Naive thymus-derived CD4-positive, alpha-beta T cell (primary cell): Measurements from ENCODE around the gene CSNK1G1. TPM values are rescaled to one million over a fixed set of nuclear protein-coding genes. Genes with fewer than 3 reads are reported as not detected.
"Not testable (repeated sequence)": the region's sequence is repeated elsewhere in the genome, so short reads cannot be mapped to it uniquely, and the experiment has no call there.

ENCODE experiments used
- ATAC-seq: fragments of 150-1000 bp; cut with Tn5 transposase; 2 replicates; pipeline ENCODE4 v1.10.0; 2021; ENCODE audit warnings: mild to moderate bottlenecking, moderate library complexity
- CTCF ChIA-PET: fragments of 350-600 bp; sonication (Branson Sonifier 250); formaldehyde crosslinking; loops from one replicate; lab custom pipeline; 2021; ENCODE audit warnings: antibody characterized with exemption; lab: Charles Lee
- POLR2A ChIA-PET: fragments of 350-600 bp; sonication (Branson Sonifier 250); formaldehyde crosslinking; loops from one replicate; lab custom pipeline; 2021; ENCODE audit warnings: antibody characterized with exemption, inconsistent platforms; lab: Charles Lee
- DNase-seq, 9 donors: peaks; one replicate each; pipeline versions ENCODE4 v3.0.0 to v3.0.0-alpha.2; 2020 to 2022; ENCODE audit warnings: mixed read lengths in 1 of 9
- H3K27ac ChIP-seq: one replicate; pipeline ENCODE4 v1.7.0; 2013; ENCODE audit warnings: mild to moderate bottlenecking, low read depth, low read length, moderate library complexity
- H3K27me3 ChIP-seq, 2 donors: one replicate each; pipeline ENCODE4 v1.7.0; 2013; ENCODE audit warnings: low read length in 2 of 2, mild to moderate bottlenecking in 2 of 2, moderate library complexity in 2 of 2; ENCODE audit not compliant: control insufficient read depth in 2 of 2, insufficient read depth in 2 of 2
- H3K36me3 ChIP-seq, 3 experiments: 1 replicate in 2 of 3; 2 replicates in 1 of 3; pipeline ENCODE4 v1.7.0; 2013; ENCODE audit warnings: low read length in 3 of 3, mild to moderate bottlenecking in 3 of 3, moderate library complexity in 1 of 3; ENCODE audit not compliant: insufficient read depth in 3 of 3, control insufficient read depth in 2 of 3
- H3K4me1 ChIP-seq, 2 donors: one replicate each; pipeline ENCODE4 v1.7.0; 2013; ENCODE audit warnings: low read length in 2 of 2, mild to moderate bottlenecking in 2 of 2, moderate library complexity in 1 of 2; ENCODE audit not compliant: control insufficient read depth in 2 of 2, insufficient read depth in 2 of 2
- H3K4me3 ChIP-seq: 2 replicates; pipeline ENCODE4 v1.7.0; 2013; ENCODE audit warnings: mild to moderate bottlenecking, low read length
- H3K9me3 ChIP-seq, 3 experiments: 1 replicate in 2 of 3; 2 replicates in 1 of 3; pipeline ENCODE4 v1.7.0; 2013; ENCODE audit warnings: low read length in 3 of 3; ENCODE audit not compliant: control insufficient read depth in 2 of 3
- H3K27ac Mint-ChIP-seq, 9 donors: one replicate each; pipeline ENCODE4 v1.8.0; 2020 to 2022; ENCODE audit warnings: mixed read lengths in 9 of 9, mild to moderate bottlenecking in 8 of 9, moderate library complexity in 5 of 9, inconsistent platforms in 2 of 9
- H3K27me3 Mint-ChIP-seq, 5 donors: one replicate each; pipeline ENCODE4 v1.8.0; 2021 to 2022; ENCODE audit warnings: mixed read lengths in 5 of 5, mild to moderate bottlenecking in 1 of 5
- H3K36me3 Mint-ChIP-seq, 5 donors: one replicate each; pipeline ENCODE4 v1.8.0; 2020 to 2022; ENCODE audit warnings: mixed read lengths in 5 of 5, mild to moderate bottlenecking in 3 of 5, inconsistent platforms in 1 of 5
- H3K4me1 Mint-ChIP-seq, 7 donors: one replicate each; pipeline ENCODE4 v1.8.0; 2020 to 2022; ENCODE audit warnings: mixed read lengths in 7 of 7, mild to moderate bottlenecking in 3 of 7, inconsistent platforms in 1 of 7
- H3K4me3 Mint-ChIP-seq, 10 donors: one replicate each; pipeline ENCODE4 v1.8.0; 2020 to 2022; ENCODE audit warnings: mild to moderate bottlenecking in 10 of 10, mixed read lengths in 10 of 10, moderate library complexity in 6 of 10, inconsistent platforms in 2 of 10
- H3K9me3 Mint-ChIP-seq, 11 donors: one replicate each; pipeline ENCODE4 v1.8.0; 2020 to 2022; ENCODE audit warnings: mixed read lengths in 11 of 11, mild to moderate bottlenecking in 4 of 11, inconsistent platforms in 1 of 11, moderate library complexity in 1 of 11
- intact Hi-C, 2 donors: fragments of 100-400 bp; cut with micrococcal nuclease; formaldehyde crosslinking; loops; one replicate each; pipeline ENCODE4 v1.15.1; 2023
- polyA plus RNA-seq, 2 donors: library from polyadenylated mRNA; unstranded; fragments of 300-500 nt; fragmentation: Illumina TruSeq; gene quantifications; one replicate each; pipeline ENCODE4 v1.2.3, GENCODE V29; 2021
- total RNA-seq, 6 experiments: library from RNA in 5 of 6; stranded (reverse) in 5 of 6; gene quantifications; 1 replicate in 5 of 6; 2 replicates in 1 of 6; pipeline ENCODE4 v1.2.3 and lab custom pipeline; 2021 to 2026

The CSNK1G1 gene
- total and polyA plus RNA-seq, 7 experiments from 2014 or later, result 18.2 to 31.4 (median 26.4) TPM

DNA sequence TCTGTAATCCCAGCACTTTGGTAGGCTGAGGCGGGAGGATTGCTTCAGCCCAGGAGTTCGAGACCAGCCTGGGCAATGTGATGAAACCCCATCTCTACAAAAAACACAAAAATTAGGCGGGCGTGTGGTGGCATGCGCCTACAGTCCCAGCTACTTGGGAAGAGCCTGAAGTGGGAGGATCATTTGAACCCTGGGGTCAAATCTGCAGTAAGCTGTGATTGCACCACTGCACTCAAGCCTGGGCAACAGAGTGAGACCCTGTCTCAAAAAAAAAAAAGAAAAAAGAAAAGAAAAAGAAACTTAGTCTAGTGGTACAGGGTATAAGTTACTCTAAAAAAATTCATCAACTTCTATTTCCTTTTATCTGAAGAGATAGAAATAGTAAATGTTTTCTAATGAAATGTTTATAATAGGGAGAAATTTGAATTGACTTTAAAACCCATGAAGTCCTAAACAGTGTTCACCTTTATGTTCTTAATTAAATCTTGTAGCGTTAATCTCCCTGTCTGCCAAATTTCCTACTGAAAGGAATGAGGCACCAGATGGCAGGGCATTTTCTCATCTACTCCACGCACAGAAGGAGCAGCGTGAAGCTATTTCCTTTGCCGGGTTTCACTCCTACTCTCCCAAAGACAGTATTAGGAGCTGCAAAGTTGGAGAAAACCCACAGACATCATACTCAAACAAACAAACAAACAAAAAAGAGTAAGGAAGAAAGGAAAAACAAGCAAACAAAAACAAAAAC is 23.4 kb upstream of the CSNK1G1 start:
- Histone ChIP-seq H3K9me3 (no peaks in the 10 kb centered on the region), H3K4me3 (no peak overlapping the region), H3K27me3 (no peaks in the 10 kb centered on the region), H3K4me1 (peaks cover 0 to 4% of the 10 kb centered on the region in 2 donors), H3K27ac (no peak overlapping the region), H3K36me3 (no peaks in the 10 kb centered on the region)
- Mint-ChIP-seq H3K27me3 (no peaks in the 10 kb centered on the region), H3K36me3 (peaks cover 0 to 10% (median 0%) of the 10 kb centered on the region in 5 donors), H3K4me1 (peaks cover 0 to 40% (median 9%) of the 10 kb centered on the region in 7 donors), H3K27ac (peak overlapping the region in 1 of 9 donors; percentile 68), H3K9me3 (no peaks in the 10 kb centered on the region), H3K4me3 (peak overlapping the region in 7 of 10 donors; percentile 3 to 92 (median 58))
- DNase-seq (peak in 1 of 9 donors; percentile 8), ATAC-seq (no peak)
- POLR2A ChIA-PET, result interaction anchor here (0.6 to 0.7 kb wide), 3 partner anchors 8 to 432 kb away, joined by 3 to 5 read pairs (median 4); partner anchors contain the start of gene TRIP4
- intact Hi-C loops, result no loop called here
- CTCF ChIA-PET, result no interaction called here

DNA sequence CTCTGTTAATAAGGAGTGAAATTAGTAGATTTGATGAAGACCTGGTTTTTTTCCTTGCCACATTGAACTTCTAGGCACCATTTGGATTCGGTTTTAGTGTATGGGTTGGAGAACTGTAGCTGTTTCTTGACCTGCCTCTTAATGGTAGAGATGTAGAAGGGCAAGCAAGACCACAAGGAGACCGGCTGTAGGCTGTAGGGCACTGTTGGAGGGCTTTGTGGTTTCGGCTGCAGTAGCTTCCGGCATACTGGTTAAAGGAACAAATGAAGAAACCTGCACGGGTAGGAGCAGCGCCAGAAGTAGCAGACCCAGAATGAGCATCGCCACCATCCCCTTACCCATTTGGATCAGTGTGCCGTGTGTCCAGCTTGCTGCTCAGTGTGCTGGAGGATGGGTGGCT is 17.4 kb upstream of the CSNK1G1 start:
- intact Hi-C loops, result no loop called here
- no peaks in the 10 kb centered on the region for H3K4me1 ChIP-seq
- H3K27me3 Mint-ChIP-seq, result no peaks in the 10 kb centered on the region
- POLR2A ChIA-PET, result no interaction called here
- ATAC-seq (no peak), DNase-seq (peak in 1 of 9 donors; percentile 16)
- no peaks in the 10 kb centered on the region for H3K27me3 ChIP-seq
- peak overlapping the region in 3 of 9 donors; percentile 48 to 82 (median 79) for H3K27ac Mint-ChIP-seq
- no peak overlapping the region for H3K27ac ChIP-seq
- H3K4me3 ChIP-seq, result no peak overlapping the region
- H3K36me3 Mint-ChIP-seq, result peaks cover 0 to 15% (median 0%) of the 10 kb centered on the region in 5 donors
- peaks cover 0 to 16% (median 0%) of the 10 kb centered on the region in 7 donors for H3K4me1 Mint-ChIP-seq
- peak overlapping the region; percentile 30 to 80 (median 60) for H3K4me3 Mint-ChIP-seq
- CTCF ChIA-PET, result no interaction called here
- H3K9me3 Mint-ChIP-seq, result peaks cover 0 to 2% (median 0%) of the 10 kb centered on the region in 11 donors
- H3K36me3 ChIP-seq, result no peaks in the 10 kb centered on the region
- H3K9me3 ChIP-seq, result no peaks in the 10 kb centered on the region

DNA sequence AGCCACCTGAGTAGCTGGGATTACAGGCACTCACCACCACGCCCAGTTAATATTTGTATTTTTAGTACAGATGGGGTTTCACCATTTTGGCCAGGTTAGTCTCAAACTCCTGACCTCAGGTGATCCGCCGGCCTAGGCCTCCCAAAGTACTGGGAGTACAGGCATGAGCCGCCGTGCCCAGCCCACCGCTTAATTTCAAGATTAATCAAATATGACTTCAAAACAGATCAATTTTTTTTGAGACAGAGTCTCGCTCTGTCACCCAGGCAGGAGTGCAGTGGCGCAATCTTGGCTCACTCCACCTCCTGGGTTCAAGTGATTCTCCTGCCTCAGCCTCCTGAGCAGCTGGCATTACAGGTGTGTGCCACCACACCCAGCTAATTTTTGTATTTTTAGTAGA is 15.4 kb upstream of the CSNK1G1 start:
- H3K27ac Mint-ChIP-seq, H3K27ac ChIP-seq, H3K4me3 ChIP-seq, H3K4me3 Mint-ChIP-seq, H3K9me3 ChIP-seq, H3K27me3 Mint-ChIP-seq, H3K27me3 ChIP-seq, H3K9me3 Mint-ChIP-seq, H3K36me3 ChIP-seq, ATAC-seq, intact Hi-C loops, CTCF ChIA-PET, H3K4me1 ChIP-seq: not testable (repeated sequence)
- peaks cover 0 to 14% (median 0%) of the 10 kb centered on the region in 7 donors for H3K4me1 Mint-ChIP-seq
- H3K36me3 Mint-ChIP-seq, result peaks cover 0 to 15% (median 0%) of the 10 kb centered on the region in 5 donors
- POLR2A ChIA-PET, result interaction anchor here (1.0 kb wide), 1 partner anchor 16 kb away, joined by 3 read pairs; the partner anchor contains the start of gene TRIP4
- peak in 1 of 9 donors; percentile 3 for DNase-seq

DNA sequence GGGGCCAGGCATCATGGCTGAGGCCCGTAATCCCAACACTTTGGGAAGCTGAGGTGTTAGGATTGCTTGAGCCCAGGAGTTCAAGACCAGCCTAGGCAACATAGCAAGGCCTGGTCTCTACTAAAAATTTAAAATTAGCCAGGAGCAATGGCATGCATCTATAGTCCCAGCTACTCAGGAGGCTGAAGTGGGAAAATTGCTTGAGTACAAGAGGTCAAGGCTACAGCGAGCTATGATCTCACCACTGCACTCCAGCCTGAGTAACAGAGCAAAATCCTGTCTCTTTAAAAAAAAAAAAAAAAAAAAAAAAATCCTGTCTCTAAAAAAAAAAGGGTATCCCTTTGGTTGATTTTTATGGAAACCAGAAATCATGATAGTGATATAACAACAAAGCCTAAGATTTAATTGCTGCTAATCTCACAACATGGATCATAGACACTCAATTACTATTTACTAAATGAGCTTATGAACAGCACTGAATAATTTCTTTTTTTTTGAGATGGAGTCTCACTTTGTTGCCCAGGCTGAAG is 13.2 kb upstream of the CSNK1G1 start:
- Histone ChIP-seq H3K9me3 (no peaks in the 10 kb centered on the region), H3K27ac (no peak overlapping the region), H3K4me1 (no peaks in the 10 kb centered on the region), H3K36me3 (no peaks in the 10 kb centered on the region), H3K4me3 (no peak overlapping the region), H3K27me3 (no peaks in the 10 kb centered on the region)
- H3K36me3 Mint-ChIP-seq, result peaks cover 0 to 8% (median 0%) of the 10 kb centered on the region in 5 donors
- H3K27me3 Mint-ChIP-seq, result no peaks in the 10 kb centered on the region
- ChIA-PET POLR2A (interaction anchor here (1.6 kb wide), 1 partner anchor 18 kb away, joined by 5 read pairs; the partner anchor contains the start of gene TRIP4), CTCF (interaction anchor here (0.7 to 1.2 kb wide), 2 partner anchors 13 to 365 kb away, joined by 3 to 4 read pairs; no protein-coding TSS in a partner anchor)
- intact Hi-C loops, result no loop called here
- peaks cover 0 to 11% (median 0%) of the 10 kb centered on the region in 7 donors for H3K4me1 Mint-ChIP-seq
- ATAC-seq (no peak), DNase-seq (no peak)
- H3K27ac Mint-ChIP-seq, result no peak overlapping the region
- H3K4me3 Mint-ChIP-seq, result no peak overlapping the region
- peaks cover 0 to 2% (median 0%) of the 10 kb centered on the region in 11 donors for H3K9me3 Mint-ChIP-seq

DNA sequence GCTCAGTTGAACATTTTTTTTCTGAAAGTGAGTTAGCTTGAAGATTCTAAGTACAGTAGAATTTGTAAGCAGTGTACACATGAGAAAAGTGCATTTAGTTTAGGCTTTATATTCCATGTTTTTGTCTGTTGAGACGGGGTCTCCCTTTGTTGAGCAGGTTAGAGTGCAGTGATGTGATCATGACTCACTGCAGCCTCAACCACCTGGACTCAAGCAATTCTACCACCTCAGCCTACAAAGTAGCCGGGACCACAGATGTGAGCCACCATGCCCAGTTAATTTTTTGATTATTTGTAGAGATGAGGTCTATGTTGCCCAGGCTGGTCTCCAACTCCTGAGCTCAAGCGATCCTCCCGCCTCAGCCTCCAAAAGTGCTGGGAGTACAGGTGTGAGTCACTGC is 5.3 kb upstream of the CSNK1G1 start:
- ChIA-PET CTCF (no interaction called here), POLR2A (interaction anchor here (0.7 to 1.9 kb wide), 2 partner anchors 26 to 126 kb away, joined by 3 to 6 read pairs; partner anchors contain the start of gene TRIP4)
- intact Hi-C loops, result no loop called here

DNA sequence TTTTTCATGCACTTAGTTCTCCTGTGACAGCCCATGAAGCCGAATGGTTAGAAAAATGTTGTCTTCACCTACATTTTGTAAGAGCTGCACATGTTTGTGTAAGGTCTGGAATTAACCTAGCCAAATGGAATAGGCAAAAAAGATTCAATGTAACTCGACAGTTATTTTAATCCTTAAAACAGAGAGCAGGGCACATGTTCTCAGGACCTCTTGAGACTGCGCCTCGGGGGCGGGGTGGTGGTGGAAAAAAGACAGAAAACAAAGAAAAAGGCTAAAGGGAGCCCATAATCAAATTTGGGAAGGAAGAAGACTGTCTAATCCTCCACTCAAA is 702 bp upstream of the CSNK1G1 start:
- Histone ChIP-seq H3K36me3 (peaks cover 0 to 8% (median 0%) of the 10 kb centered on the region in 3 experiments), H3K27ac (peak overlapping the region; percentile 73), H3K4me3 (peak overlapping the region; percentile 90), H3K4me1 (peaks cover 9 to 10% of the 10 kb centered on the region in 2 donors), H3K9me3 (no peaks in the 10 kb centered on the region), H3K27me3 (no peaks in the 10 kb centered on the region)
- Mint-ChIP-seq H3K27ac (peak overlapping the region; percentile 78 to 93 (median 92)), H3K36me3 (no peaks in the 10 kb centered on the region), H3K27me3 (no peaks in the 10 kb centered on the region), H3K9me3 (no peaks in the 10 kb centered on the region), H3K4me3 (peak overlapping the region; percentile 90 to 97 (median 92)), H3K4me1 (peaks cover 13 to 22% (median 16%) of the 10 kb centered on the region in 7 donors)
- ATAC-seq (no peak), DNase-seq (no peak)
- ChIA-PET POLR2A (interaction anchor here (0.5 to 1.1 kb wide), 4 partner anchors 13 to 350 kb away, joined by 3 to 5 read pairs (median 3); partner anchors contain the start of gene TRIP4), CTCF (no interaction called here)
- intact Hi-C loops, result loop anchor here (1.0 to 2.0 kb wide), 7 partner anchors 25 to 538 kb away; partner anchors contain the start of genes PCLAF (in 2 of the 2), PPIB (in 2 of the 2), TRIP4 (in 2 of the 2) and CIAO2A (in 1 of the 2)

More for the DNA sequence above, 5.3 kb upstream of the CSNK1G1 start:
- Mint-ChIP-seq H3K27me3 (no peaks in the 10 kb centered on the region), H3K4me3 (no peak overlapping the region), H3K4me1 (peaks cover 3 to 11% (median 4%) of the 10 kb centered on the region in 7 donors), H3K27ac (no peak overlapping the region), H3K9me3 (no peaks in the 10 kb centered on the region), H3K36me3 (peaks cover 0 to 3% (median 0%) of the 10 kb centered on the region in 5 donors)
- Histone ChIP-seq H3K4me3 (no peak overlapping the region), H3K9me3 (no peaks in the 10 kb centered on the region), H3K27ac (no peak overlapping the region), H3K4me1 (no peaks in the 10 kb centered on the region), H3K27me3 (no peaks in the 10 kb centered on the region), H3K36me3 (no peaks in the 10 kb centered on the region)
- ATAC-seq, result no peak
- DNase-seq, result no peak
